H9 (cell line): ENCODE data around the gene CCR9. TPM values are rescaled to one million over a fixed set of nuclear protein-coding genes. Genes with fewer than 3 reads are reported as not detected.
"Not testable (repeated sequence)": the region's sequence is repeated elsewhere in the genome, so short reads cannot be mapped to it uniquely, and the experiment has no call there.

Experiments used
- DNase-seq: peaks from one replicate; pipeline ENCODE4 v3.0.0-alpha.2; 2017
- H2AFZ ChIP-seq: one replicate; pipeline ENCODE4 v1.6.1; 2013; ENCODE audit warnings: mild to moderate bottlenecking, low read length, control low read depth, moderate library complexity
- H2AK5ac ChIP-seq: 2 replicates; pipeline ENCODE4 v1.6.1; 2013; ENCODE audit warnings: low read length, control low read depth, mixed read lengths; ENCODE audit not compliant: insufficient read length
- H2BK120ac ChIP-seq: one replicate; pipeline ENCODE4 v1.6.1; 2013; ENCODE audit warnings: low read depth, mild to moderate bottlenecking, low read length, control low read depth, inconsistent platforms; ENCODE audit not compliant: poor library complexity, severe bottlenecking
- H2BK12ac ChIP-seq: 2 replicates; pipeline ENCODE4 v1.6.1; 2013; ENCODE audit warnings: low read length, control low read depth, mixed read lengths, low read depth; ENCODE audit not compliant: insufficient read length
- H2BK15ac ChIP-seq: 2 replicates; pipeline ENCODE4 v1.6.1; 2013; ENCODE audit warnings: low read depth, low read length, control low read depth
- H2BK20ac ChIP-seq: one replicate; pipeline ENCODE4 v1.6.1; 2013; ENCODE audit warnings: low read depth, mild to moderate bottlenecking, low read length, control low read depth, inconsistent platforms; ENCODE audit not compliant: poor library complexity, severe bottlenecking
- H2BK5ac ChIP-seq: 2 replicates; pipeline ENCODE4 v1.6.1; 2013; ENCODE audit warnings: low read length, control low read depth, mixed read lengths; ENCODE audit not compliant: insufficient read length
- H3K14ac ChIP-seq: 2 replicates; pipeline ENCODE4 v1.6.1; 2013; ENCODE audit warnings: low read length, control low read depth; ENCODE audit not compliant: insufficient read depth
- H3K18ac ChIP-seq: 2 replicates; pipeline ENCODE4 v1.6.1; 2013; ENCODE audit warnings: low read depth, mild to moderate bottlenecking, mixed read lengths, low read length, control low read depth; ENCODE audit not compliant: insufficient read length
- H3K23ac ChIP-seq: 2 replicates; pipeline ENCODE4 v1.6.1; 2013; ENCODE audit warnings: low read length, control low read depth, mixed read lengths, low read depth; ENCODE audit not compliant: insufficient read length
- H3K23me2 ChIP-seq: 2 replicates; pipeline ENCODE4 v1.6.1; 2013; ENCODE audit warnings: low read depth, mild to moderate bottlenecking, mixed read lengths, low read length, control low read depth; ENCODE audit not compliant: insufficient read length, poor library complexity, severe bottlenecking
- H3K27ac ChIP-seq: 2 replicates; pipeline ENCODE4 v1.5.1; 2013; ENCODE audit warnings: low read length, control low read depth, mixed read lengths, low read depth; ENCODE audit not compliant: insufficient read length
- H3K27me3 ChIP-seq: 2 replicates; pipeline ENCODE4 v1.6.1; 2013; ENCODE audit warnings: low read length, control low read depth, inconsistent platforms; ENCODE audit not compliant: insufficient read depth
- H3K4ac ChIP-seq: 2 replicates; pipeline ENCODE4 v1.6.1; 2013; ENCODE audit warnings: low read depth, mild to moderate bottlenecking, control low read depth, inconsistent platforms, low read length, moderate library complexity
- H3K4me1 ChIP-seq: 2 replicates; pipeline ENCODE4 v1.6.1; 2013; ENCODE audit warnings: low read length, control low read depth, inconsistent platforms; ENCODE audit not compliant: insufficient read depth
- H3K4me2 ChIP-seq: 2 replicates; pipeline ENCODE4 v1.6.1; 2013; ENCODE audit warnings: low read length, control low read depth, mixed read lengths; ENCODE audit not compliant: insufficient read length, insufficient read depth
- H3K56ac ChIP-seq: 2 replicates; pipeline ENCODE4 v1.6.1; 2013; ENCODE audit warnings: low read depth, mild to moderate bottlenecking, mixed read lengths, low read length, control low read depth; ENCODE audit not compliant: insufficient read length
- H3K79me1 ChIP-seq: 2 replicates; pipeline ENCODE4 v1.6.1; 2013; ENCODE audit warnings: low read depth, mild to moderate bottlenecking, moderate library complexity, low read length, control low read depth, inconsistent platforms; ENCODE audit not compliant: insufficient read depth, poor library complexity, severe bottlenecking
- H3K79me2 ChIP-seq: 2 replicates; pipeline ENCODE4 v1.6.1; 2013; ENCODE audit warnings: low read length, control low read depth, inconsistent platforms; ENCODE audit not compliant: insufficient read depth
- H3K9ac ChIP-seq: 2 replicates; pipeline ENCODE4 v1.6.1; 2013; ENCODE audit warnings: low read length, control low read depth, mixed read lengths; ENCODE audit not compliant: insufficient read length; ENCODE audit errors: extremely low read depth
- H3K9me3 ChIP-seq: one replicate; pipeline ENCODE4 v1.6.1; 2013; ENCODE audit warnings: low read depth, low read length, inconsistent platforms; ENCODE audit not compliant: control insufficient read depth
- H3T11ph ChIP-seq: one replicate; pipeline ENCODE4 v1.6.1; 2013; ENCODE audit warnings: mild to moderate bottlenecking, low read length, control low read depth, inconsistent platforms
- H4K20me1 ChIP-seq: one replicate; pipeline ENCODE4 v1.6.1; 2013; ENCODE audit not compliant: control insufficient read depth, insufficient read length, insufficient read depth
- H4K5ac ChIP-seq: 2 replicates; pipeline ENCODE4 v1.6.1; 2013; ENCODE audit warnings: low read depth, mild to moderate bottlenecking, mixed read lengths, low read length, control low read depth; ENCODE audit not compliant: insufficient read length
- H4K8ac ChIP-seq: replicated peaks from 2 replicates; pipeline ENCODE4 v1.6.1; 2013; ENCODE audit warnings: low read length, control low read depth, mixed read lengths, low read depth; ENCODE audit not compliant: insufficient read length
- H4K91ac ChIP-seq: 2 replicates; pipeline ENCODE4 v1.6.1; 2013; ENCODE audit warnings: low read depth, mild to moderate bottlenecking, moderate library complexity, mixed read lengths, low read length, control low read depth; ENCODE audit not compliant: insufficient read length
- H3K27ac Mint-ChIP-seq, 3 experiments: 2 replicates in 2 of 3; 3 replicates in 1 of 3; pipeline ENCODE4 v1.8.0; 2020 to 2021; ENCODE audit warnings: mixed read lengths in 3 of 3, mild to moderate bottlenecking in 1 of 3, moderate library complexity in 1 of 3
- H3K27me3 Mint-ChIP-seq: 2 replicates; pipeline ENCODE4 v1.8.0; 2021; ENCODE audit warnings: low read depth, mild to moderate bottlenecking, moderate library complexity, mixed read lengths
- H3K36me3 Mint-ChIP-seq, 3 experiments: 2 replicates in 2 of 3; 3 replicates in 1 of 3; pipeline ENCODE4 v1.8.0; 2020 to 2021; ENCODE audit warnings: low read depth in 3 of 3, mixed read lengths in 3 of 3; ENCODE audit not compliant: insufficient read depth in 1 of 3
- H3K4me1 Mint-ChIP-seq, 2 experiments: 2 replicates each; pipeline ENCODE4 v1.8.0; 2020; ENCODE audit warnings: mixed read lengths in 2 of 2
- H3K4me3 Mint-ChIP-seq, 2 experiments: 2 replicates in 1 of 2; 3 replicates in 1 of 2; pipeline ENCODE4 v1.8.0; 2020 to 2021; ENCODE audit warnings: mild to moderate bottlenecking in 2 of 2, mixed read lengths in 2 of 2, moderate library complexity in 1 of 2
- H3K9me3 Mint-ChIP-seq, 2 experiments: 2 replicates in 1 of 2; 3 replicates in 1 of 2; pipeline ENCODE4 v1.8.0; 2020; ENCODE audit warnings: mild to moderate bottlenecking in 2 of 2, mixed read lengths in 2 of 2, moderate library complexity in 1 of 2
- CTCF ChIP-seq: fragments of 200-600 bp; sonication (generic); conservative IDR thresholded peaks from 3 replicates; pipeline ENCODE4 v1.8.0; 2021; ENCODE audit warnings: antibody characterized with exemption, mild to moderate bottlenecking
- whole genome bisulfite sequencing: extraction: QIAGEN DNeasy Blood & Tissue Kit; methylation state at CpG from one replicate; pipeline ENCODE4 v1.1.7; 2013; ENCODE audit warnings: missing lambda C conversion rate, low lambda C conversion rate, mixed read lengths; ENCODE audit not compliant: insufficient read length; ENCODE audit errors: extremely low coverage; 5-methylcytosine and 5-hydroxymethylcytosine counted together
- total RNA-seq: library from RNA; stranded (reverse); gene quantifications from 2 replicates; pipeline ENCODE4 v1.2.1, GENCODE V29; 2021

CCR9 gene
- total RNA-seq, 1 experiment from 2014 or later = not detected

GRCh38 chr3:45852828-45853227 is 33.5 kb upstream of the CCR9 start:
- Histone ChIP-seq H3K27ac (no peak overlapping the region), H2BK12ac (no peak overlapping the region), H2AK5ac (no peak overlapping the region), H3K27me3 (no peaks in the 10 kb centered on the region; the same call in 1 of the 2 replicates), H3K9ac (no peak overlapping the region), H2BK15ac (no peak overlapping the region), H3T11ph (no peak overlapping the region), H3K9me3 (no peaks in the 10 kb centered on the region), H4K5ac (no peak overlapping the region), H3K18ac (no peak overlapping the region), H3K4me2 (no peak overlapping the region), H2BK20ac (no peak overlapping the region), H3K14ac (no peak overlapping the region), H2AFZ (no peak overlapping the region), H4K8ac (no peak overlapping the region), H2BK5ac (no peak overlapping the region), H3K79me2 (no peaks in the 10 kb centered on the region; the same call in 1 of the 2 replicates), H3K4ac (no peak overlapping the region), H3K23ac (no peak overlapping the region), H4K91ac (no peak overlapping the region), H3K56ac (no peak overlapping the region), H3K4me1 (no peaks in the 10 kb centered on the region), H3K79me1 (no peaks in the 10 kb centered on the region), H4K20me1 (no peaks in the 10 kb centered on the region), H2BK120ac (no peak overlapping the region), H3K23me2 (no peaks in the 10 kb centered on the region)
- DNase-seq = no peak
- Mint-ChIP-seq H3K27ac (no peak overlapping the region), H3K9me3 (peaks cover 2 to 6% of the 10 kb centered on the region in 2 experiments; a peak in 2 of 5 replicates), H3K27me3 (peaks cover 88% of the 10 kb centered on the region), H3K36me3 (no peaks in the 10 kb centered on the region), H3K4me3 (no peak overlapping the region), H3K4me1 (no peaks in the 10 kb centered on the region)
- no CpG with 5 or more reads among the region's 2 CpGs for WGBS
- TF ChIP-seq CTCF = no peak

- H3K27me3 Mint-ChIP-seq = peaks cover 59% of the 10 kb centered on the region
- not testable (repeated sequence) for H2AK5ac ChIP-seq, H3K4me1 ChIP-seq, H3K4me2 ChIP-seq, H3K79me1 ChIP-seq, H4K20me1 ChIP-seq, H3K56ac ChIP-seq, H3K9me3 ChIP-seq, DNase-seq, H3K27ac Mint-ChIP-seq, H4K91ac ChIP-seq, H2BK5ac ChIP-seq, H3K9ac ChIP-seq, H3K27me3 ChIP-seq, H3K4ac ChIP-seq, H3T11ph ChIP-seq, H3K23ac ChIP-seq, H2BK15ac ChIP-seq, H2AFZ ChIP-seq, H4K8ac ChIP-seq, H3K9me3 Mint-ChIP-seq, H3K36me3 Mint-ChIP-seq, H3K23me2 ChIP-seq, H3K14ac ChIP-seq, H3K4me3 Mint-ChIP-seq, H3K4me1 Mint-ChIP-seq, H2BK20ac ChIP-seq, H3K79me2 ChIP-seq, H3K27ac ChIP-seq, H2BK120ac ChIP-seq, H4K5ac ChIP-seq, H3K18ac ChIP-seq, H2BK12ac ChIP-seq
- no CpG with 5 or more reads among the region's 1 CpG for whole genome bisulfite sequencing
Measured at GRCh38 chr3:45856323-45856722, 30.0 kb upstream of the CCR9 start.
